Ovary (tissue), 9 donors: ENCODE data around the gene SLCO3A1. TPM values are rescaled to one million over a fixed set of nuclear protein-coding genes. Genes with fewer than 3 reads are reported as not detected.

Experiments
- DNase-seq, 5 donors: peaks; one replicate each; pipeline ENCODE4 v3.0.0-alpha.2; 2019 to 2020
- H3K27ac ChIP-seq, 2 donors: fragments of 200-600 bp; one replicate each; pipeline versions ENCODE4 v1.5.1 to v1.8.0; 2019 to 2022
- H3K27me3 ChIP-seq: fragments of 200-600 bp; one replicate; pipeline ENCODE4 v1.8.0; 2022
- H3K36me3 ChIP-seq: fragments of 200-600 bp; sonication (generic); one replicate; pipeline ENCODE4 v1.5.1; 2019
- H3K4me1 ChIP-seq: one replicate; pipeline ENCODE4 v1.8.1; 2013; ENCODE audit warnings: mild to moderate bottlenecking, moderate library complexity; ENCODE audit not compliant: insufficient read depth
- H3K4me3 ChIP-seq: fragments of 200-600 bp; sonication (generic); one replicate; pipeline ENCODE4 v1.5.1; 2017
- H3K9me3 ChIP-seq, 2 donors: fragments of 200-600 bp in 1 of 2; sonication (generic) in 1 of 2; one replicate each; pipeline versions ENCODE4 v1.5.1 to v1.8.1; 2013 to 2019; ENCODE audit warnings: mild to moderate bottlenecking in 1 of 2, moderate library complexity in 1 of 2
- EP300 ChIP-seq: sonication (generic); formaldehyde crosslinking; IDR thresholded peaks from one replicate; pipeline ENCODE4 v1.6.1; 2017; ENCODE audit warnings: antibody characterized with exemption
- POLR2A ChIP-seq: fragments of 450-650 bp; IDR thresholded peaks from one replicate; pipeline ENCODE4 v1.6.1; 2017; ENCODE audit warnings: antibody characterized with exemption, mild to moderate bottlenecking, moderate library complexity
- WGBS, 3 donors: extraction: QIAGEN DNeasy Blood & Tissue Kit in 1 of 3; methylation state at CpG; one replicate each; pipeline versions ENCODE4 v1.1.5 to v1.1.7; 2013 to 2017; 5-methylcytosine and 5-hydroxymethylcytosine counted together
- intact Hi-C, 4 donors: fragments of 100-400 bp; cut with DNase I; formaldehyde crosslinking; loops; one replicate each; pipeline versions ENCODE4 v1.11.0 to v1.15.1; 2022 to 2023
- polyA plus RNA-seq, 2 donors: library from polyadenylated mRNA; stranded (reverse); fragments of 200-250 nt in 1 of 2; fragments of 350-450 nt in 1 of 2; fragmentation: Illumina TruSeq in 1 of 2; extraction: RNeasy Lipid Tissue Mini Kit (QIAGEN cat#74804) in 1 of 2; gene quantifications; one replicate each; pipeline ENCODE4 v1.2.3, GENCODE V29; 2013 to 2014
- total RNA-seq, 7 donors: library from RNA; depleted of rRNA in 2 of 7; stranded (reverse); fragments of >200 nt in 2 of 7; fragmentation: NEBNext Ultra II Directional in 3 of 7; extraction: Animal tissue kit (Norgen Biotek cat#: 25700) in 3 of 7; gene quantifications; one replicate each; pipeline versions ENCODE4 v1.1.0 to v1.2.4, GENCODE V29; 2016 to 2023
- TF ChIP-seq, protein P1 (sequence below), 3 donors: fragments of 450-650 bp in 2 of 3; fragments of 200-600 bp in 1 of 3; IDR thresholded peaks; one replicate each; pipeline versions ENCODE4 v1.5.1 to v1.8.0; 2016 to 2022; ENCODE audit warnings: antibody characterized with exemption in 3 of 3, mild to moderate bottlenecking in 1 of 3
- donor health status: DM: no; HTN: no; CAD: no; lungs with moderate emphysema.
- donor health status: DM: no; HTN: no; CAD: no.
- donor health status: Bipolar disorder and iron deficiency.
- donor health status: DM: yes; HTN: yes; CAD: no.
- donor health status: DM: no; HTN: no; CAD: no.
- donor health status: DM: yes; HTN: yes; CAD: no.

The SLCO3A1 gene
- total and polyA plus RNA-seq, 9 donors, result 5.0 to 20.0 (median 12.5) TPM

DNA sequence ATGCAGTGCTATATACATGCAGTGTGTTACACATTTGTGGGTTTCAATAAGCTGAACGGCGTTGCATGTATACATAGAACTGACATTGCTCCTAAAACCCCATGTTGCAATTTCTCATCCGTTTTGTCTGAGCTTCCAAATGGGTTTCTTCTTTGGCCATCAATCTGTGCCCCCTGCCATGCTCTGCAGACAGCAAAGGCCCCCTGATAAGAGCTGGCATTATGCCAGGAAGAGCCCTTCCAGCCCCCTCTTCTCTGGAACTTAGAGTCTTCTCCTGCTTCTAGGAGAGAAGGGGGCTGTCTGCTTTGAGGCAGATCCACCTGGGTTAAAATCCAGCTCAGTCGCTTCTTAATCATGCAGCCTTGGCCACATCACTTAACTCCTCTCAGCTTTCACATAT is 254.0 kb downstream of the SLCO3A1 start:
- WGBS, 3 donors, result 63 to 70% (median 64%) methylated on average over 4 of the region's 4 CpGs
- no peaks in the 10 kb centered on the region for H3K27me3 ChIP-seq
- H3K27ac ChIP-seq, result no peak overlapping the region
- DNase-seq, result no peak
- no peaks in the 10 kb centered on the region for H3K9me3 ChIP-seq
- H3K4me3 ChIP-seq, result no peak overlapping the region
- intact Hi-C loops, result loop anchor here in 1 of 4 donors (10.0 kb wide), 1 partner anchor 397 kb away; no protein-coding TSS in a partner anchor
- H3K36me3 ChIP-seq, result no peaks in the 10 kb centered on the region
- TF ChIP-seq, protein P1, sequence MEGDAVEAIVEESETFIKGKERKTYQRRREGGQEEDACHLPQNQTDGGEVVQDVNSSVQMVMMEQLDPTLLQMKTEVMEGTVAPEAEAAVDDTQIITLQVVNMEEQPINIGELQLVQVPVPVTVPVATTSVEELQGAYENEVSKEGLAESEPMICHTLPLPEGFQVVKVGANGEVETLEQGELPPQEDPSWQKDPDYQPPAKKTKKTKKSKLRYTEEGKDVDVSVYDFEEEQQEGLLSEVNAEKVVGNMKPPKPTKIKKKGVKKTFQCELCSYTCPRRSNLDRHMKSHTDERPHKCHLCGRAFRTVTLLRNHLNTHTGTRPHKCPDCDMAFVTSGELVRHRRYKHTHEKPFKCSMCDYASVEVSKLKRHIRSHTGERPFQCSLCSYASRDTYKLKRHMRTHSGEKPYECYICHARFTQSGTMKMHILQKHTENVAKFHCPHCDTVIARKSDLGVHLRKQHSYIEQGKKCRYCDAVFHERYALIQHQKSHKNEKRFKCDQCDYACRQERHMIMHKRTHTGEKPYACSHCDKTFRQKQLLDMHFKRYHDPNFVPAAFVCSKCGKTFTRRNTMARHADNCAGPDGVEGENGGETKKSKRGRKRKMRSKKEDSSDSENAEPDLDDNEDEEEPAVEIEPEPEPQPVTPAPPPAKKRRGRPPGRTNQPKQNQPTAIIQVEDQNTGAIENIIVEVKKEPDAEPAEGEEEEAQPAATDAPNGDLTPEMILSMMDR (IDR thresholded peaks at IDR 0.05), result no peak
- TF ChIP-seq POLR2A (no peak), EP300 (no peak)
- no peaks in the 10 kb centered on the region for H3K4me1 ChIP-seq

- Histone ChIP-seq H3K4me3 (no peak overlapping the region), H3K27ac (no peak overlapping the region), H3K27me3 (no peaks in the 10 kb centered on the region), H3K9me3 (no peaks in the 10 kb centered on the region), H3K4me1 (no peaks in the 10 kb centered on the region), H3K36me3 (no peaks in the 10 kb centered on the region)
- no peak for DNase-seq
- TF ChIP-seq, protein P1 (IDR thresholded peaks at IDR 0.05), result no peak
- TF ChIP-seq EP300 (no peak), POLR2A (no peak)
- 84 to 90% (median 87%) methylated on average over 11 of the region's 11 CpGs for WGBS, 3 donors
- intact Hi-C loops, result loop anchor here in 1 of 4 donors (10.0 kb wide), 1 partner anchor 395 kb away; no protein-coding TSS in a partner anchor
Measured at GRCh38 chr15:92109191-92109873, 255.8 kb downstream of the SLCO3A1 start.

DNA sequence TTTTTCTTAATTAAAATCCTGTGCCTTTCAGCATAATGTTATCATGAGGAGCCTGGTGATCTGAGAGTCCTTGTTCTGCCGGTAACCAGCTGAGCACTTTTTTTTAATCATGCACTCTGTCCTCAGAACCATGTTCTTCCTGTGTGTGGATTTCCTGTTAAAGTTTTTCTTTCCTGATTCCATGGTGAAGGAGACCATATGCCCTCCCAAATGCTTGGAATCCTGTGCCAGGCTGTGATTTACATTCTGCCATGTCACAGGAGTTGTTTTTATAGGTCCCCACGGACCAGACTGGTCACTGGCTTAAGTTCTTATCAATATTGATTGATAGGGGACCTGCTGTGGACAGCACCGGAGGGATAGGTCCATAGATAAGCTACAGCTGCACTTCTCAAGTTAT is 257.8 kb downstream of the SLCO3A1 start:
- H3K27me3 ChIP-seq, result no peaks in the 10 kb centered on the region
- H3K36me3 ChIP-seq, result no peaks in the 10 kb centered on the region
- no peaks in the 10 kb centered on the region for H3K9me3 ChIP-seq
- intact Hi-C loops, result no loop called here
- 42 to 47% (median 46%) methylated on average over 3 of the region's 3 CpGs for WGBS, 3 donors
- no peak overlapping the region for H3K4me3 ChIP-seq
- TF ChIP-seq POLR2A, result no peak
- no peak for TF ChIP-seq EP300
- TF ChIP-seq, protein P1 (IDR thresholded peaks at IDR 0.05), result no peak
- no peaks in the 10 kb centered on the region for H3K4me1 ChIP-seq
- no peak overlapping the region for H3K27ac ChIP-seq
- DNase-seq, result no peak

DNA sequence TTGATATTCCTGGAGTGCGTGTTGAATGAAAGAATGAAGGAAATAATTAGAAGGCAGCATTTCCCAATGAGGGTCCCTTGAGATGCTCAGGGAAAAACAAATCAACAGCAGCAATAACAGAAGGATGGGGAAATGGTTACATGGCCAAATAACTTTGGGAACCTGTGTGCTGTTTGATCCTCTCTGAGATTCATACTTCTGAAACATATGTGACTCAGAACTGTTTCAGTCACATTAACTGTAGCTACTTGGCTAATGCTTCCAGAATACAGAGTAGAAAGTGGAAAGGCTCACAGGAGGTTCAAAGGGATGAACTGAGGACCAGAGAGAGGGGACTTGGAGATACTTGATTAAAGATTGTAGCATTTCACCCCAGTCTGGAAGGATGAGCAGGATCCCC is 258.2 kb downstream of the SLCO3A1 start:
- TF ChIP-seq, protein P1 (IDR thresholded peaks at IDR 0.05), result no peak
- Histone ChIP-seq H3K36me3 (no peaks in the 10 kb centered on the region), H3K27ac (no peak overlapping the region), H3K9me3 (no peaks in the 10 kb centered on the region), H3K27me3 (no peaks in the 10 kb centered on the region), H3K4me3 (no peak overlapping the region), H3K4me1 (no peaks in the 10 kb centered on the region)
- WGBS, 3 donors, result 65 to 84% (median 76%) methylated on average over 1 of the region's 1 CpG
- intact Hi-C loops, result no loop called here
- DNase-seq, result no peak
